Glutamatergic neuron (in vitro differentiated cells): ENCODE data around the gene S100P. TPM values are rescaled to one million over a fixed set of nuclear protein-coding genes. Genes with fewer than 3 reads are reported as not detected.

Experiments
- DNase-seq: peaks from one replicate; pipeline ENCODE4 v3.0.0; 2022
- H3K27ac Mint-ChIP-seq: one replicate; pipeline ENCODE4 v1.8.0; 2020; ENCODE audit warnings: mild to moderate bottlenecking, mixed read lengths, inconsistent platforms; ENCODE audit not compliant: unreplicated experiment
- H3K27me3 Mint-ChIP-seq: one replicate; pipeline ENCODE4 v1.8.0; 2020; ENCODE audit warnings: mild to moderate bottlenecking, moderate library complexity, mixed read lengths, inconsistent platforms; ENCODE audit not compliant: unreplicated experiment
- H3K36me3 Mint-ChIP-seq: one replicate; pipeline ENCODE4 v1.8.0; 2020; ENCODE audit warnings: mild to moderate bottlenecking, mixed read lengths, inconsistent platforms; ENCODE audit not compliant: unreplicated experiment
- H3K4me1 Mint-ChIP-seq: one replicate; pipeline ENCODE4 v1.8.0; 2020; ENCODE audit warnings: mild to moderate bottlenecking, low read depth, mixed read lengths, inconsistent platforms; ENCODE audit not compliant: unreplicated experiment
- H3K4me3 Mint-ChIP-seq: one replicate; pipeline ENCODE4 v1.8.0; 2020; ENCODE audit warnings: mild to moderate bottlenecking, mixed read lengths, inconsistent platforms; ENCODE audit not compliant: unreplicated experiment
- H3K9me3 Mint-ChIP-seq: one replicate; pipeline ENCODE4 v1.8.0; 2020; ENCODE audit warnings: mild to moderate bottlenecking, moderate library complexity, mixed read lengths, inconsistent platforms; ENCODE audit not compliant: unreplicated experiment
- CTCF ChIP-seq: fragments of 200-600 bp; sonication (generic); IDR thresholded peaks from one replicate; pipeline ENCODE4 v1.5.0; 2021; ENCODE audit not compliant: partially characterized antibody, unreplicated experiment
- total RNA-seq: library from RNA; stranded (reverse); fragmentation: NEBNext Ultra II Directional; extraction: Animal tissue kit (Norgen Biotek cat#: 25700); gene quantifications from one replicate; pipeline ENCODE4 v1.2.1, GENCODE V29; 2021; ENCODE audit not compliant: unreplicated experiment

Gene S100P
- total RNA-seq, 1 donor from 2014 or later = not detected

- peak overlapping the region; percentile 33 for H3K27ac Mint-ChIP-seq
- no peaks in the 10 kb centered on the region for H3K36me3 Mint-ChIP-seq
- peaks cover 9% of the 10 kb centered on the region for H3K27me3 Mint-ChIP-seq
- H3K4me1 Mint-ChIP-seq = peaks cover 24% of the 10 kb centered on the region
- H3K9me3 Mint-ChIP-seq = peaks cover 19% of the 10 kb centered on the region
- peak overlapping the region; percentile 34 for H3K4me3 Mint-ChIP-seq
- TF ChIP-seq CTCF = no peak
- no peak for DNase-seq
These were observed 34.8 kb downstream of the S100P start for GRCh38 chr4:6728320-6729029.

GRCh38 chr4:6730603-6731317 lies 37.1 kb downstream of the S100P start:
- H3K27me3 Mint-ChIP-seq = peaks cover 12% of the 10 kb centered on the region
- H3K4me3 Mint-ChIP-seq = peak overlapping the region; percentile 67
- H3K36me3 Mint-ChIP-seq = no peaks in the 10 kb centered on the region
- H3K27ac Mint-ChIP-seq = peak overlapping the region; percentile 97
- peaks cover 23% of the 10 kb centered on the region for H3K9me3 Mint-ChIP-seq
- H3K4me1 Mint-ChIP-seq = peaks cover 24% of the 10 kb centered on the region
- TF ChIP-seq CTCF = no peak
- DNase-seq = peak; percentile 75

GRCh38 chr4:6731318-6731675 lies 37.6 kb downstream of the S100P start:
- DNase-seq = no peak
- no peak overlapping the region for H3K4me3 Mint-ChIP-seq
- no peaks in the 10 kb centered on the region for H3K36me3 Mint-ChIP-seq
- H3K4me1 Mint-ChIP-seq = peaks cover 24% of the 10 kb centered on the region
- peaks cover 23% of the 10 kb centered on the region for H3K9me3 Mint-ChIP-seq
- peak overlapping the region; percentile 97 for H3K27ac Mint-ChIP-seq
- H3K27me3 Mint-ChIP-seq = peaks cover 12% of the 10 kb centered on the region
- TF ChIP-seq CTCF = no peak

- Mint-ChIP-seq H3K36me3 (no peaks in the 10 kb centered on the region), H3K4me1 (peaks cover 21% of the 10 kb centered on the region), H3K27me3 (peaks cover 11% of the 10 kb centered on the region), H3K9me3 (peaks cover 19% of the 10 kb centered on the region), H3K4me3 (no peak overlapping the region), H3K27ac (peak overlapping the region; percentile 8)
- no peak for TF ChIP-seq CTCF
- DNase-seq = no peak
These were observed 38.1 kb downstream of the S100P start for GRCh38 chr4:6731780-6732179.
